Loucy (cell line): ENCODE results near the gene SLC48A1.

ENCODE experiments used
- H2AFZ ChIP-seq: fragments of 200-600 bp; sonication (generic); 2 replicates; pipeline ENCODE4 v1.6.0; 2016; ENCODE audit warnings: antibody characterized with exemption, mild to moderate bottlenecking, low read length, moderate library complexity
- H3F3A ChIP-seq: fragments of 200-600 bp; 2 replicates; pipeline ENCODE4 v1.6.0; 2016; ENCODE audit warnings: antibody characterized with exemption, low read depth, mild to moderate bottlenecking
- H3K27me3 ChIP-seq: fragments of 200-600 bp; sonication (generic); 2 replicates; pipeline ENCODE4 v1.6.1; 2014; ENCODE audit warnings: low read length, mild to moderate bottlenecking; ENCODE audit not compliant: insufficient read depth, poor library complexity, severe bottlenecking
- H3K36me3 ChIP-seq: fragments of 200-600 bp; sonication (generic); 2 replicates; pipeline ENCODE4 v1.6.1; 2016; ENCODE audit warnings: low read length; ENCODE audit not compliant: insufficient read depth
- H3K4me1 ChIP-seq: fragments of 200-600 bp; sonication (generic); 2 replicates; pipeline ENCODE4 v1.5.1; 2014; ENCODE audit warnings: low read length, mild to moderate bottlenecking; ENCODE audit not compliant: insufficient read depth, poor library complexity, severe bottlenecking
- H3K4me2 ChIP-seq: fragments of 200-600 bp; sonication (generic); 2 replicates; pipeline ENCODE4 v1.6.0; 2014; ENCODE audit warnings: antibody characterized with exemption, low read length, low read depth, mild to moderate bottlenecking; ENCODE audit not compliant: poor library complexity, severe bottlenecking
- H3K4me3 ChIP-seq: fragments of 200-600 bp; sonication (generic); 2 replicates; pipeline ENCODE4 v1.5.1; 2014; ENCODE audit warnings: low read length, mild to moderate bottlenecking, mixed read lengths; ENCODE audit not compliant: poor library complexity, severe bottlenecking
- H3K79me2 ChIP-seq: fragments of 200-600 bp; sonication (generic); 2 replicates; pipeline ENCODE4 v1.6.1; 2014; ENCODE audit warnings: low read length; ENCODE audit not compliant: insufficient read depth
- H3K9ac ChIP-seq: fragments of 200-600 bp; sonication (generic); 2 replicates; pipeline ENCODE4 v1.6.0; 2014; ENCODE audit warnings: mild to moderate bottlenecking, low read depth, low read length, moderate library complexity; ENCODE audit not compliant: poor library complexity, severe bottlenecking
- H3K9me2 ChIP-seq: fragments of 200-600 bp; sonication (generic); replicated peaks from 2 replicates; pipeline ENCODE4 v1.6.1; 2016; ENCODE audit warnings: low read depth, low read length, mixed read lengths
- H3K9me3 ChIP-seq: fragments of 200-600 bp; sonication (generic); 2 replicates; pipeline ENCODE4 v1.6.1; 2014; ENCODE audit warnings: mild to moderate bottlenecking, antibody characterized with exemption, low read length, low read depth; ENCODE audit not compliant: insufficient read depth
- H4K20me1 ChIP-seq: fragments of 200-600 bp; sonication (generic); 2 replicates; pipeline ENCODE4 v1.6.0; 2014; ENCODE audit warnings: antibody characterized with exemption, low read length, mild to moderate bottlenecking; ENCODE audit not compliant: insufficient read depth, poor library complexity, severe bottlenecking
- EZH2phosphoT487 ChIP-seq: fragments of 200-600 bp; IDR thresholded peaks from 2 replicates; pipeline ENCODE4 v1.6.1; 2018; ENCODE audit warnings: antibody characterized with exemption, mild to moderate bottlenecking, moderate library complexity, borderline replicate concordance
- TF ChIP-seq, protein P1 (sequence below): fragments of 200-600 bp; sonication (generic); conservative IDR thresholded peaks from 2 replicates; pipeline ENCODE4 v1.5.1; 2014; ENCODE audit warnings: mild to moderate bottlenecking, antibody characterized with exemption, low read length

The SLC48A1 gene

DNA sequence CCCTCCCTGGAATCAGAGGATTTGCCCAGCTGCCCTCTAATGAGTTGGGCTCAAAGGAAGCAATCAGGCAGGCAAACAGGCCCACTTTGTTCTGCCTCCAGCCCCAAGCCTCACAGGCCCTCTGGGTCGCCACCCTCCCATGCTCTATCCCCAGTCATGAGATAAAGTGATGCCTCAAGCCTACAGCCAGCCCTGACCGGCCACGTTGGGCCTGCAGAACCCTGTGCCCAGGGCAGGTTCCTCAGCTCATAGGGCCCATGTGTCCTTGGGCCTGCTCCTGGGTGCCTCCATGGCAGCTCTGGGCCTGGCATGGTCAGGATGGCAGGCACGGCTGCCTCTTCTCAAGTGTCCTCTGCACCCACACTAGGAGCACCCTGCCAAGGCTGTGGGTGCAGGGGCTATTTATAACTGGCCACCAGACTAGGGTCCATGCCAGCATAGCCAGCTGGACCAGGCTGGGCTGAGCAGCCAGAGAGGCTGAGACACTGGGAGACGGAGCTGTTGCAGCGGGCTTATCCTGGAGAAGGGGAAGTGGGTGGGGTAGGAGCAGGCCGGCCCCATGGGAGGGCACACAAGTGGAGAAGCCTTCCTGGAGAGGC is 26.4 kb downstream of the SLC48A1 start:
- H3K9me3 ChIP-seq = no peaks in the 10 kb centered on the region
- TF ChIP-seq, protein P1, sequence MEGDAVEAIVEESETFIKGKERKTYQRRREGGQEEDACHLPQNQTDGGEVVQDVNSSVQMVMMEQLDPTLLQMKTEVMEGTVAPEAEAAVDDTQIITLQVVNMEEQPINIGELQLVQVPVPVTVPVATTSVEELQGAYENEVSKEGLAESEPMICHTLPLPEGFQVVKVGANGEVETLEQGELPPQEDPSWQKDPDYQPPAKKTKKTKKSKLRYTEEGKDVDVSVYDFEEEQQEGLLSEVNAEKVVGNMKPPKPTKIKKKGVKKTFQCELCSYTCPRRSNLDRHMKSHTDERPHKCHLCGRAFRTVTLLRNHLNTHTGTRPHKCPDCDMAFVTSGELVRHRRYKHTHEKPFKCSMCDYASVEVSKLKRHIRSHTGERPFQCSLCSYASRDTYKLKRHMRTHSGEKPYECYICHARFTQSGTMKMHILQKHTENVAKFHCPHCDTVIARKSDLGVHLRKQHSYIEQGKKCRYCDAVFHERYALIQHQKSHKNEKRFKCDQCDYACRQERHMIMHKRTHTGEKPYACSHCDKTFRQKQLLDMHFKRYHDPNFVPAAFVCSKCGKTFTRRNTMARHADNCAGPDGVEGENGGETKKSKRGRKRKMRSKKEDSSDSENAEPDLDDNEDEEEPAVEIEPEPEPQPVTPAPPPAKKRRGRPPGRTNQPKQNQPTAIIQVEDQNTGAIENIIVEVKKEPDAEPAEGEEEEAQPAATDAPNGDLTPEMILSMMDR = no peak
- TF ChIP-seq EZH2phosphoT487 = no peak
- no peak overlapping the region for H3K4me2 ChIP-seq
- no peaks in the 10 kb centered on the region for H3K9me2 ChIP-seq
- peaks cover 57% of the 10 kb centered on the region for H3K79me2 ChIP-seq
- peaks cover 20% of the 10 kb centered on the region for H3K4me1 ChIP-seq
- no peak overlapping the region for H2AFZ ChIP-seq
- H3F3A ChIP-seq = no peaks in the 10 kb centered on the region
- H3K36me3 ChIP-seq = peaks cover 66% of the 10 kb centered on the region; the same call in 1 of the 2 replicates
- peaks cover 44% of the 10 kb centered on the region for H4K20me1 ChIP-seq
- H3K27me3 ChIP-seq = no peaks in the 10 kb centered on the region
- H3K4me3 ChIP-seq = no peak overlapping the region
- no peak overlapping the region for H3K9ac ChIP-seq

DNA sequence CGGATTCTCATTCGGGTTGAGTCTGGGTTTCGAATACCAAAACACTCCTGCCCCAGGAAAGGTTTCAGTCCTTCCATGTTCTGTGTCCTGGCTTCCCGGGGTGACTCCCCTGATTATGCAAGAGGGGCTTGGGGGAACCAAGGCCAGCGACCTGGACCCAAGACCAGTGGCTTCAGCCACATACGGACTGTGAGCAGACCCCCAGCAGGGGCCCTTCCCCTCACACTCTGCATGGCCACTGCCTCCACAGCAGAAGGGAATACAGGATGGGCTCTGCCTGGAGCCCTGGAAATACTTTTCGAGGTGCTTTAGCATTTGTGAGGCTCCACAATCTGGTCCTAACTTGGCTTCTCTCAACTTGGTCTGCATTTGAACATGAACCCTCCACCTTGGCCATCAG is 27.5 kb downstream of the SLC48A1 start:
- H3K36me3 ChIP-seq = peaks cover 66% of the 10 kb centered on the region; the same call in 1 of the 2 replicates
- peaks cover 68% of the 10 kb centered on the region for H3K79me2 ChIP-seq

DNA sequence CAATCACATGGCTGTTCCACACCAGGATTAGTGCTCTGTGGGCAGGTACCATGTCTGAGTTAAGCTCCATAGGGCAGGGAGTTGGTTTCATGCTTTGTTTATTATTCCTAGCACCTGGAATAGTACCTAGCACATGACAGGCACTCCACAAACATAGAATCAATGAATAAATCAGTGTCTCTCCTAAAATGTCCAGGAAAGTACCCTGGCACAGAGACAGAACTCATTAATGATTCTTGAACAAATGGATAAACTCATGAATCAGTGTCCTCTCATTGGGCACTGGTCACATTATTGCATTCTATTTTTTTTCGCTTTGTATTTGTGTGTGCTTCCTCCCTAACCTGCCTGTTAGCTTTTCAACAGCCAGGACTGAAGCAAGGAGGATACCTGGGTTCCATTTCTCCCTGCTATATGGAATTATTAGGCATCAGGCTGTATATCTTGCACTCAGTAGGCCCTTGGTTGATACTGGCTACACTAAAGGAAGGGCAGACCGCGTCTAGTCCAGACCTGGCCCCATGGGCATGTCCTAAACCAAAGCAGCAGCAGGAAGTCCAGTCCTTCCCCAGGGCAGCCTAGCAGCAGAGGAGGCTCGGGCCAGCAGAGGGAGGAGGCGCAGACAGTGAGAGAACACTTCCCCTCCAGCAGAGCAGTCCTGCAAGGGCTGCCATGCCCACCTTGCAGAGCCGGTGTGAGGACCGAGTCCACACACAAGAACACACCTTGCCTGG is 28.3 kb downstream of the SLC48A1 start:
- Histone ChIP-seq H4K20me1 (peaks cover 54% of the 10 kb centered on the region), H3F3A (no peaks in the 10 kb centered on the region), H3K27me3 (no peaks in the 10 kb centered on the region), H3K36me3 (peaks cover 60% of the 10 kb centered on the region; the same call in 1 of the 2 replicates), H3K9me2 (no peaks in the 10 kb centered on the region), H3K4me3 (no peak overlapping the region), H3K9me3 (no peaks in the 10 kb centered on the region), H2AFZ (no peak overlapping the region), H3K4me1 (peaks cover 22% of the 10 kb centered on the region), H3K4me2 (no peak overlapping the region), H3K79me2 (peaks cover 75% of the 10 kb centered on the region), H3K9ac (no peak overlapping the region)
- no peak for TF ChIP-seq EZH2phosphoT487
- TF ChIP-seq, protein P1 = no peak

More for the DNA sequence above, 27.5 kb downstream of the SLC48A1 start:
- no peak overlapping the region for H3K4me3 ChIP-seq
- peaks cover 20% of the 10 kb centered on the region for H3K4me1 ChIP-seq
- no peak for TF ChIP-seq EZH2phosphoT487
- TF ChIP-seq, protein P1 = no peak
- no peaks in the 10 kb centered on the region for H3K9me3 ChIP-seq
- no peaks in the 10 kb centered on the region for H3K27me3 ChIP-seq
- no peak overlapping the region for H3K4me2 ChIP-seq
- H2AFZ ChIP-seq = no peak overlapping the region
- no peaks in the 10 kb centered on the region for H3F3A ChIP-seq
- H4K20me1 ChIP-seq = peaks cover 46% of the 10 kb centered on the region
- no peak overlapping the region for H3K9ac ChIP-seq
- no peaks in the 10 kb centered on the region for H3K9me2 ChIP-seq
